ENCODE measurements around the gene PRLHR. TPM values are rescaled to one million over a fixed set of nuclear protein-coding genes. Genes with fewer than 3 reads are reported as not detected.

PRLHR gene
- polyA plus RNA-seq, 1 of the 3 experiments (the other 2 are of a cell fraction) = not detected

DNA sequence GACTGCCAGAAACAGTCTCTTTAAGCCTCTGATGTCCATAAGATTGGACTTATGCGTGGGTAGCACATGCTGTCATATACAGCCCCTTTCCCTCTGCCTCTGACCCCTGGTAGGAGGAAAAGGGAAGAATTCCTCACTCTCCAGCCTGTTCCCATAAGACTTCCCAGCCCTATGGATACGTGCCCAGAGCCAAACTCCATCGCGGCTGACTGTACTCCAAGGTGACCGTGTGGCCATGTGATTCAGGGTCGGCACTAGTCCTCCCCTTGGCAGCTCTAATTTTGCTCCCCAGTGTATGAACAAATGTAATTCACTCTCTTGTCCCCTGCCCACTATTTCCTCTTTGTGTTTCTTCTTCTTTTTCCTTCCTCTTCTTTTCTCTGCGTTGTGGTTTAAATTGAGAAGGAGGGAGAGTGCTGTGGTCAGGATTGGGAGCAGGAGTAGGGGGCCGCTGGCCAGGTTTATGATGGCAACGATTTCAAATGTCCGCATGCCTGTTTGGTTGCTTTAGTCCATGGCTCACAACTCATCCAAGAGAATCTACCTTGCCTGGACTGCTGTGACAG, 43.8 kb downstream of the PRLHR start:
- 37% methylated on average over 10 of the region's 10 CpGs for WGBS (ENCODE audit: low lambda C conversion rate)
- H4K20me1 ChIP-seq (ENCODE audit: insufficient read depth) = no peaks in the 10 kb centered on the region
- H3K79me2 ChIP-seq (ENCODE audit: insufficient read depth) = no peaks in the 10 kb centered on the region
- H3K4me3 ChIP-seq (ENCODE audit: low read depth in 2 of 2, low read length in 1 of 2) = no peak overlapping the region
- TF ChIP-seq NFIC (IDR thresholded peaks at IDR 0.05; ENCODE audit: borderline replicate concordance) (no peak), FOXJ3 (CRISPR knock-in tag; IDR thresholded peaks at IDR 0.05) (no peak), TCF12 (IDR thresholded peaks at IDR 0.05) (no peak), ELF1 (IDR thresholded peaks at IDR 0.05) (no peak), EP300 (IDR thresholded peaks at IDR 0.05; ENCODE audit: borderline replicate concordance in 1 of 2, low read depth in 1 of 2, low read length in 1 of 2) (no peak)
- TF ChIP-seq, protein P1, sequence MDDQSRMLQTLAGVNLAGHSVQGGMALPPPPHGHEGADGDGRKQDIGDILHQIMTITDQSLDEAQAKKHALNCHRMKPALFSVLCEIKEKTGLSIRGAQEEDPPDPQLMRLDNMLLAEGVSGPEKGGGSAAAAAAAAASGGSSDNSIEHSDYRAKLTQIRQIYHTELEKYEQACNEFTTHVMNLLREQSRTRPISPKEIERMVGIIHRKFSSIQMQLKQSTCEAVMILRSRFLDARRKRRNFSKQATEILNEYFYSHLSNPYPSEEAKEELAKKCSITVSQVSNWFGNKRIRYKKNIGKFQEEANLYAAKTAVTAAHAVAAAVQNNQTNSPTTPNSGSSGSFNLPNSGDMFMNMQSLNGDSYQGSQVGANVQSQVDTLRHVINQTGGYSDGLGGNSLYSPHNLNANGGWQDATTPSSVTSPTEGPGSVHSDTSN (IDR thresholded peaks at IDR 0.05) = no peak
- TF ChIP-seq, protein P2, sequence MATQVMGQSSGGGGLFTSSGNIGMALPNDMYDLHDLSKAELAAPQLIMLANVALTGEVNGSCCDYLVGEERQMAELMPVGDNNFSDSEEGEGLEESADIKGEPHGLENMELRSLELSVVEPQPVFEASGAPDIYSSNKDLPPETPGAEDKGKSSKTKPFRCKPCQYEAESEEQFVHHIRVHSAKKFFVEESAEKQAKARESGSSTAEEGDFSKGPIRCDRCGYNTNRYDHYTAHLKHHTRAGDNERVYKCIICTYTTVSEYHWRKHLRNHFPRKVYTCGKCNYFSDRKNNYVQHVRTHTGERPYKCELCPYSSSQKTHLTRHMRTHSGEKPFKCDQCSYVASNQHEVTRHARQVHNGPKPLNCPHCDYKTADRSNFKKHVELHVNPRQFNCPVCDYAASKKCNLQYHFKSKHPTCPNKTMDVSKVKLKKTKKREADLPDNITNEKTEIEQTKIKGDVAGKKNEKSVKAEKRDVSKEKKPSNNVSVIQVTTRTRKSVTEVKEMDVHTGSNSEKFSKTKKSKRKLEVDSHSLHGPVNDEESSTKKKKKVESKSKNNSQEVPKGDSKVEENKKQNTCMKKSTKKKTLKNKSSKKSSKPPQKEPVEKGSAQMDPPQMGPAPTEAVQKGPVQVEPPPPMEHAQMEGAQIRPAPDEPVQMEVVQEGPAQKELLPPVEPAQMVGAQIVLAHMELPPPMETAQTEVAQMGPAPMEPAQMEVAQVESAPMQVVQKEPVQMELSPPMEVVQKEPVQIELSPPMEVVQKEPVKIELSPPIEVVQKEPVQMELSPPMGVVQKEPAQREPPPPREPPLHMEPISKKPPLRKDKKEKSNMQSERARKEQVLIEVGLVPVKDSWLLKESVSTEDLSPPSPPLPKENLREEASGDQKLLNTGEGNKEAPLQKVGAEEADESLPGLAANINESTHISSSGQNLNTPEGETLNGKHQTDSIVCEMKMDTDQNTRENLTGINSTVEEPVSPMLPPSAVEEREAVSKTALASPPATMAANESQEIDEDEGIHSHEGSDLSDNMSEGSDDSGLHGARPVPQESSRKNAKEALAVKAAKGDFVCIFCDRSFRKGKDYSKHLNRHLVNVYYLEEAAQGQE (IDR thresholded peaks at IDR 0.05; ENCODE audit: low read depth, low read length) = no peak
- H3F3A ChIP-seq (replicated peaks; ENCODE audit: insufficient read depth) = no peaks in the 10 kb centered on the region
- ChIA-PET POLR2A (no interaction called here), CTCF (interaction anchor here (0.7 to 1.0 kb wide), 2 partner anchors 235 to 248 kb away, joined by 3 to 4 read pairs; no protein-coding TSS in a partner anchor)
- no peak overlapping the region for H3K4me2 ChIP-seq
- no peaks in the 10 kb centered on the region for H3K4me1 ChIP-seq (ENCODE audit: control insufficient read depth in 1 of 2, insufficient read depth in 2 of 2, low read depth in 1 of 2, low read length in 1 of 2)
- no peak for DNase-seq
- H3K9me2 ChIP-seq = 0 out of 2 replicates have a peak, but pooled peaks cover 4% of the 10 kb centered on the region
- no peaks in the 10 kb centered on the region for H3K36me3 ChIP-seq (replicated peaks in 1 of 2; ENCODE audit: control insufficient read depth in 1 of 2, insufficient read depth in 2 of 2, low read length in 1 of 2)
- no peaks in the 10 kb centered on the region for H3K9me3 ChIP-seq
- no peaks in the 10 kb centered on the region for H3K27me3 ChIP-seq (ENCODE audit: insufficient read depth)
- H2AFZ ChIP-seq (ENCODE audit: low read depth) = no peak overlapping the region
- H3K9ac ChIP-seq = no peak overlapping the region
- H3K27ac ChIP-seq (ENCODE audit: low read depth in 2 of 2, low read length in 1 of 2) = no peak overlapping the region

DNA sequence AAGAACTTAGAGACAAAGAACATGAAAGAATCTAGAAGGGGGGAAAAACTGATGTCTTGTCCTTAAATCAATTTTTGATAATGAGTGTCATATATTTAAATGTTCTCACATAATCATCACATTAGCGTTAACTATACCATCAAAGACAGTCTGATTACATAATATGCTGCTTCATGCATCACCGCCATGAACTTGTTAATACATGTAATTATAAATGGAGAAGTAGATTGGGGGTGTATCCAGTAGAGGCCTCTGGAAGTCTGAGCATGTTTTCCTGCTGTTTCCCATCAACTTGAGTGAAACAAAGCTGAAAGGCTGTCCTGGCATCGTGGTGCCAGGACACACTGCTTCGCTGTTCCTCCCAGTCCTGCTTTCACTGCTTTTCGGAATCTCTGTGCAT, 48.2 kb downstream of the PRLHR start:
- no peak overlapping the region for H3K27ac ChIP-seq (ENCODE audit: low read depth in 2 of 2, low read length in 1 of 2)
- no peak for DNase-seq
- ChIA-PET POLR2A (no interaction called here), CTCF (interaction anchor here (0.7 to 1.4 kb wide), 4 partner anchors 9 to 88 kb away, joined by 3 to 8 read pairs (median 4); no protein-coding TSS in a partner anchor)
- no peak overlapping the region for H2AFZ ChIP-seq (ENCODE audit: low read depth)
- no peaks in the 10 kb centered on the region for H3K9me3 ChIP-seq
- 46% methylated on average over 4 of the region's 5 CpGs for WGBS (ENCODE audit: low lambda C conversion rate)
- no peak overlapping the region for H3K4me2 ChIP-seq
- no peak overlapping the region for H3K9ac ChIP-seq
- H3K4me1 ChIP-seq (ENCODE audit: control insufficient read depth in 1 of 2, insufficient read depth in 2 of 2, low read depth in 1 of 2, low read length in 1 of 2) = no peaks in the 10 kb centered on the region; a peak in 1 of 4 replicates
- H3K9me2 ChIP-seq = no peaks in the 10 kb centered on the region
- no peak overlapping the region for H3K4me3 ChIP-seq (ENCODE audit: low read depth in 2 of 2, low read length in 1 of 2)
- H3K36me3 ChIP-seq (replicated peaks in 1 of 2; ENCODE audit: control insufficient read depth in 1 of 2, insufficient read depth in 2 of 2, low read length in 1 of 2) = no peaks in the 10 kb centered on the region
- no peaks in the 10 kb centered on the region for H4K20me1 ChIP-seq (ENCODE audit: insufficient read depth)
- no peaks in the 10 kb centered on the region for H3F3A ChIP-seq (replicated peaks; ENCODE audit: insufficient read depth)
- H3K27me3 ChIP-seq (ENCODE audit: insufficient read depth) = no peaks in the 10 kb centered on the region; the same call in 1 of the 2 replicates
- no peaks in the 10 kb centered on the region for H3K79me2 ChIP-seq (ENCODE audit: insufficient read depth)
- TF ChIP-seq TCF12 (IDR thresholded peaks at IDR 0.05) (no peak), JUND (IDR thresholded peaks at IDR 0.05) (no peak), EZH2phosphoT487 (IDR thresholded peaks at IDR 0.05; ENCODE audit: borderline replicate concordance, low read depth) (no peak), FOSL2 (IDR thresholded peaks at IDR 0.05; ENCODE audit: borderline replicate concordance, low read depth) (no peak)
- TF ChIP-seq, protein P3, sequence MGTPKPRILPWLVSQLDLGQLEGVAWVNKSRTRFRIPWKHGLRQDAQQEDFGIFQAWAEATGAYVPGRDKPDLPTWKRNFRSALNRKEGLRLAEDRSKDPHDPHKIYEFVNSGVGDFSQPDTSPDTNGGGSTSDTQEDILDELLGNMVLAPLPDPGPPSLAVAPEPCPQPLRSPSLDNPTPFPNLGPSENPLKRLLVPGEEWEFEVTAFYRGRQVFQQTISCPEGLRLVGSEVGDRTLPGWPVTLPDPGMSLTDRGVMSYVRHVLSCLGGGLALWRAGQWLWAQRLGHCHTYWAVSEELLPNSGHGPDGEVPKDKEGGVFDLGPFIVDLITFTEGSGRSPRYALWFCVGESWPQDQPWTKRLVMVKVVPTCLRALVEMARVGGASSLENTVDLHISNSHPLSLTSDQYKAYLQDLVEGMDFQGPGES (IDR thresholded peaks at IDR 0.05; ENCODE audit: low read depth, low read length) = no peak
